OCI-M1 (cell line): Measurements from ENCODE around the gene ASB3.
"Not testable (repeated sequence)": the region's sequence is repeated elsewhere in the genome, so short reads cannot be mapped to it uniquely, and the experiment has no call there.

Experiments
- DNase-seq: peaks from one replicate; lab custom pipeline; 2025; lab: John Stamatoyannopoulos, UW

Gene ASB3

DNA sequence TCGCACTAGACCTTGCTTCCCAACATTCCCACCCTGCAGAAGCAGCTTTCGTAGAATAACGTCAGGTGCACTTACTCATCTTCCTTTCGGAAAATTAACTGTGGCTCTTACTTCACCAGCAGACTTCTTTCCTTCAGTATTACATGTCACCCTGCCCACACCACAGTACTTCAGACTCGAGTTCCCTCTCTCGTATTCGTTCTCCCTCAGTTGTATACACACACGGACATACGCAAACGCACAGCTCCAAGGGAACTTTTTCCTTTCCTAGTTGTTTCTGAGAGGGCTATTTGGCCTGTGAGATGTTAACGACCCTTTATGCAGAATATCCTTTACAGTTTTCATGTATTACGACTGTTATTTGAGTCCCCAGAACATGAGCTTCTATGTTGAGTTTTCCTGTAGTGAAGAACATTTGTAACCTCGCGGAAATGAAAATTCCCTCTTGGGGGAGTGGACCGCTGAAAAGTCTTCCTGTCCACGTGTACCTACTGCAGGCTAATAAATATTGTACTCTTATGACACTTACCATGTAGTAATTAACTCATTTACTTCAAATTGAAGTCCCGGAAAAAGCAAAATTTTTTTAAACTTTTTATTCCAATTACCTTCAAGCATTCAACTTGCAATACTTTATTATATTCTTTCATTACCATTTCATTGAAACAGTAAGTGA is 999 bp upstream of the ASB3 start:
- DNase-seq = peak; percentile 42

DNA sequence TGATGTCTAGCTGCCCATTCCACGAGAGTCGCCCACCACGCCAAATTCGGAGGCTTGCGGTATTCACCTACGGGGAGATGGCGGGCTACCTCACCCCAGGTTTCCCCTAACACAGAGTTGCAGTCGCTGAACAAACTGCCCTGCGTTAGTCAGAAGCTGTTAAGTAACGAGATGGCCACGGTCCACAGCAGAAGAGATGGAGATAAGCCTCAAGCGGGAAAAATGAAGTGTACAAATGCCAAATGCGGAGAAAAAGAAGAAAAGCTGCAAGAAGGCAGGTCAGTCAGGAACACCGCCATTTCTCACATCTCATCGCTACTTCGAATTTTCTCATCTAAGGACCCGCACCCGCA is 425 bp downstream of the ASB3 start:
- no peak for DNase-seq

DNA sequence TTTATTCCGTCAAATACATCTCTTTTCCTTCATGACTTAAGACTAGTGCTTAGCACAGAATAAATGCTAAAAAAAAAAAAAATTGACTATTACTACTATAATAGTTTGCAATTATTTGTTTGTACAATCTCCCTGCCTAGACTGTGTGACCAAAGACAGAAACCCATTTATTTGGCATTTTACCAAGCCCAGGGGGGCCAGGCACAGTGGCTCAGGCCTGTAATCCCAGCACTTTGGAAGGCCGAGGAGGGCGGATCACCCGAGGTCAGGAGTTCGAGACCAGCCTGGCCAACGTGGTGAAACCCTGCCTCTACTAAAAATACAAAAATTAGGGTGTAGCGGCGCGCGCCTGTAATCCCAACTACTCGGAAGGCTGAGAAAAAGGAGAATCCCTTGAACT is 1.4 kb downstream of the ASB3 start:
- DNase-seq = no peak

DNA sequence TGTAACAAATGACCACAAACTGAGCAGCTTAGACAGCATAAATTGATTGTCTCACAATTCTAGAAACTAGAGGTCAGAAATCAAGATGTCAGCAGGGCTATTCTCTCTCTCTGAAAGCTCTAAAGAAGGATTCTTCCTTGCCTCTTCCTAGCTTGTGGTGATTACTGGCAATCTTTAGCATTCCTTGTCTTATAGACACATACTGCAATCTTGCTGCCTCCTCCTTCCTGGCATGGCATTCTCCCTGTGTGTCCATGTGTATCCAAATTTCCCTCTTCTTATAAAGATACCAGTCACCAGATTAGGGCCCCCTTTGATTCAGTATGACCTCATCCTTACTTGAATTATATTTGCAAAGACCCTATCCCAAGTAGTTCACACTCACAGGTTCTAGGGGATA is 2.3 kb downstream of the ASB3 start:
- DNase-seq = no peak

DNA sequence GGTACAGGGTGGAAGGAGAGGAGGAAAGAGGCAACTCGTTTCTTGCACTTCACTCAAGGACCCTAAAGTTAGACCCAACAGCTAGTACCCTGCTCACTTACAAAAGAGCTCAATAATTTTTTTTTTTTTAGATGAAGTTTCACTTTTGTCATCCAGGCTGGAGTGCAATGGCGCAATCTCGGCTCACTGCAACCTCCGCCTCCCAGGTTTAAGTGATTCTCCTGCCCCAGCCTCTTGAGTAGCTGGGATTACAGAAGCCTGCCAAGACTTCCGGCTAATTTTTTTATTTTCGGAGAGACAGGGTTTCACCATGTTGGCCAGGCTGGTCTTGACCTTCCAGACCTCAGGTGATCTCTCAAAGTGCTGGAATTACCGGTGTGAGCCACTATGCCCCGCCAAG is 4.1 kb downstream of the ASB3 start:
- DNase-seq = no peak

DNA sequence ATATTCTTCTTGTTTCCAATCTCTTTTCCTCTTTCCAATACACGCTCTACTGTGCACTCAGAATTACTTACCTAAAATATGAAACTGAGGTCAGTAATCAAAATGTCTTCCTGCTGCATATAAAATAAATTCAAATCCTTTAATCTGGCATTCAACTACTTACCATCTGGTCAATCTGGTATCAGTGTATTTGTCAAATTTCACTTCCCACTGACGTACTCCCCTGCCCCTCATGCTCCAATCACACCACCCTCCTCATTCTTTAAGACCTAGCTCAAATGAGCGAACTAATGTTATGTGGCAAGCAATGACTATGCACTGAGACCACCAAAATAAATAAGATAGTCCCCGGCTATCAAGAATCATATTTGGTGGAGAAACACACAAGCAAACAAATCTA is 6.7 kb downstream of the ASB3 start:
- DNase-seq = no peak

DNA sequence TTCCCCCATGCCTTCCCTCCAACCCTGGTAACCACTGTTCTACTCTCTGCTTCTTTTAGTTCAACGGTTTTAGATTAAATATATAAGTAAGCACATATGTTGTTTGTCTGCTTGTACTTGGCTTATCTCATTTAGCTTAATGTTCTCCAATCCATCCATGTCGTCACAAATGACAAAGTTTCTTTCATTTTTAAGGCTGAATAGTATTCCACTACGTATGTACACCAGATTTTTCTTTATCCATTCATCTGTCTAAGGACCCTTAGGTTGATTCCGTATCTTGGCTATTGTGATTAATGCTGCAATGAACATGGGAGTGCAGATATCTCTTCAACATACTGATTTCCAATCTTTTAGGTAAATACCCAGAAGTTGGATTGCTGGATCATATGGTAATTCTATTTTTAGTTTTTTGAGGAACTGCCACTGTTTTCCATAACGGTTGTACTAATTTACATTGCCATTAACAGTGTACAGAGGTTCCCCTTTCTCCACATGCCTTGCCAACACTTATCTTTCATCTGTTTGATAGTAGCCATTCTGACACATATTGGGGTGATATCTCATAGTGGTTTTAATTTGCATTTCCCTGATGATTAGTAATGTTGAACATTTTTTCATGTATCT is 8.1 kb downstream of the ASB3 start:
- DNase-seq = peak; percentile 59

DNA sequence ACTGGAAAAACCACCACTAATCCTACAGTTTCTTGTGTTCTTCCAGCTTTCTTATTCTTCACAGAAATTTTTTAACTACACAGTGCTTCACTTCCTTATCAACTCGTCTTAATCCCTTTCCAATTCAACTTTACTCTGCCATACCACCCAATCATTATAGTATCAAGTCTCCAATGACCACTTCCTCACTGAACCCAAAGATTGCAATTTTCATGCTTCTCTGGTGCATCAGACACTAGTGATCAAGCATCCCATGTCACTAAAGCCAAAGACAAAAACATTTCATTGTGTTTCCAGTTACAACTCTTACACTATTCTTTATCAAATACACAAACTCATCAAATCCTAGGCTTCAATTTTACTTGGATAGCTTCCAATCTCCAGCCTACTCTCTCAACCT is 9.6 kb downstream of the ASB3 start:
- peak; percentile 66 for DNase-seq

DNA sequence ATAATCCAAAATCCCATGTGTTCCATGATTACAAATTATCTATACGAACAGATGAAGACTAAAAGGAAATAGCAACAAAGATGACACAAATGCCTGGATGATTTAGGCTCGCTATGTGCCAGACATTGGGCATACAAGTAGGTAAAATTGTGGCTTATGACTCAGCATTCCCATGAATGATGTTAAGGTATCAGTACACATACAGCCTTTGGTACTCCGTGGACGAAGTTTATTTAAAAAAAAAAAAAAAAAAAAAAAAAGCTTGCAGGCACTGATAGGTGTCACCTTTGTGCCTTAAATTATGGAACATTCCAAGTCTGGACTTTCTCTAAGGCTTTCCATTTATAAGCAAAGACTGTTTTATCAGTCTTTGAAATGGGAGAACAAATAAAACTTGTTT is 16.5 kb downstream of the ASB3 start:
- peak; percentile 45 for DNase-seq

DNA sequence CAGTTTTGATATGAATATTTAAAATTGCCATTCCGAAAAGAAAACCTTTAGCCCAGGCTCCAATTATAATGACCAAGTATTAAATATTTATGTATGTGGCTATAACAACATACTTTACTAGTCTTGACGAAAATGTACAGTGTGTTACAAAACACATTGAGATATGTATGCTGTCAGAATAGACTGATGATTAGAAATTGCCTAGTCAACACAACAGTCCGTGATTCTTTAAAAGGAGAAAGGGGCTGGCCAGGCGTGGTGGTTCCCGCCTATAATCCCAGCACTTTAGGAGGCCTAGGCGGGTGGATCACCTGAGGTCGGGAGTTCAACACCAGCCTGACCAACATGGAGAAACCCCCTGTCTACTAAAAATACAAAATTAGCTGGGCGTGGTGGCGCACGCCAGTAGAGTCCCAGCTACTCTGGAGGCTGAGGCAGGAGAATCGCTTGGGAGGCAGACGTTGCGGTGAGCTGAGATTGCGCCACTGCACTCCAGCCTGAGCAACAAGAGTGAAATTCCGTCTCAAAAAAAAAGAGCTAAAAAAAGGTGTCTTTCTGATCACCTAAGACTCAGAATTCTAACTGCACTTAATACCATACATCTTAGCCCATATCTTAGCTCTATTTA is 17.3 kb downstream of the ASB3 start:
- no peak for DNase-seq

DNA sequence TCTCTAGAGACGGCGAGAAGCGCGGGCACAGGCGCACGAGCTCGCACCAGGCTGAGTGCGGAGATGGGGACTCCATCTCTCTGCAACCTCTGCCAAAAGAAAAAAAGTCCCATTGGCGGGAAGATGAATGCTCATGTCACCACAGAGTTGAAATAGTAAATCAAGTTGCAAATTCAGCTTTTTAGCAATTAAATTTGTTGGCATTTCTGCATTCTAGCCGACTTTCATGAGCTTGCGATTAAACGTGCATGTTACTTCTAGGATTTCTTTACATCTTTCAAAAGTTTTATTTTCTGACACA is 18.6 kb downstream of the ASB3 start:
- peak; percentile 57 for DNase-seq

DNA sequence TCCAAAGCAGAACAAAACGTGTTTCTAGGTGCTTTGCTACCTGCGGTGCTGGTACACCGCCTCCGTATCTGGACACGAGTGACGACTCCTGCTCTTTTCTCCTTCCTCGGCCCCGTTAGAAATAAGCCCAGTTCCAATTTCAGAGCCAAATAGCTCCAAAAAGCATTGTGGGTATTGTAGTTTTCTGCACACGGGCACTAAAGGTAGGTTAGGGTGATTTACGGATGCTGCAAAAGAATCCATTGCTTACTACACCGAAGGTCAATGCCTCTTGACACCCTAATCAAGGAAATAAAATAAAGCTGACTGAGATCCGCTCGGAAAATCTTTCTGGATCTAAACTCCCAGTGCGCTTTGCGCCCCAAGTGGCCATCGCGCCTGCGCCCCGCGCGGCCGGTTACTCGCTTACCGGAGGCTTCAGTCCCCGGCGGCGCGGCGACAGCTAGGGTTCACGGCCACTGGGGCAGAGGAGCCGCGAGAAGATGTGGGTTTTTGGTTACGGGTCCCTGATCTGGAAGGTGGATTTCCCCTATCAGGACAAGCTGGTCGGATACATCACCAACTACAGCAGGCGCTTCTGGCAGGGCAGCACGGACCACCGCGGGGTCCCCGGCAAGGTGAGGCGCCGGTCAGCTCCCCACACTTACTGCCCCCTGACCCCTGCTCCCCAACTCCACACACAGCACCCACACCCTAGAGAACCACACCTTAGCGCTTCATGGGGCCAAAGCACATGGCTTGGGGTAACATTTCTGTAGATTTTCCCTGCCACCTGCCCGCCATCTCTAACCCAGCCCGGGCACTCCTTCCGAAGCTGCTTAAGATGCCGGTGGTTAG is 19.1 kb downstream of the ASB3 start, which contains the start of gene CHAC2:
CHAC2 (plus strand) TSS at position 400 of the 837 bp plus-strand sequence; CDS start at position 483, 83 bp downstream.
- peak; percentile 91 for DNase-seq

DNA sequence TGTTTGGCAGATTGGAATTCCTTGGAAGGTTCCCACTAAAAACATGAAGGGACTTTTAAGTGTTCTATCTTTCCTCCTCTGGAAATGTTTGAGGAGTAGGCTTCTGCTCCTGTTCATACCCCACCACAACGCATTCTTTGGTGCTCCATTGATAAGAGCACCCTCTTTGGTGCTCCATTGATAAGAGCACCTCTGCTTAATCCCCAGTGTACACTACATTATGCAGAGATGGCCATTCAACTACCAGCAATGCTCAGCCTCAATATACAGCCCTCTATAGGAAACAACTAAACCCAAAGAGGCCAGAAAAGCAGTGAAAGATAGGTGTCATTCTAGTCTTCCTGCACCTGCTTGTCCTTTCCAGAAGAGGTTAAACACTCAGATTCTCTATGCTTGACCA is 21.0 kb downstream of the ASB3 start:
- no peak for DNase-seq

DNA sequence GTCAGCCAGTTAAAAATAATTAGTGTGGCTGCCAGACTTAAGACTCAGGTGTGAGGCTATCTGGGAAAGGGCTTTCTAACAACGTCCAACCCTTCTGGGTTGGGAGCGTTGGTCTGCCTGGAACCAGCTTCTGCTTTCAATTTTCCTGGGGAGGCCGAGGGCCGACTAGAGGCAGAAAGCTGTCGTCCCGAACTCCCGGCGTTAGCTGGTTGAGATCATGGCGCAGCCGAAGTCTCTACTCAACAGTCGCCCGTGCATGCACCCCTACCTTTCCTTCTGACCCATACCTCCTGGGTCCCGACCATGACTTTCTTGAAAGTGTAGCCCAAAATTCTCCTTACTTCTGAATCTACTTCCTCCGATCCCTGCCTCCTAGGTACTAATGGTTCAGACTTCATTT is 29.5 kb downstream of the ASB3 start:
- not testable (repeated sequence) for DNase-seq

DNA sequence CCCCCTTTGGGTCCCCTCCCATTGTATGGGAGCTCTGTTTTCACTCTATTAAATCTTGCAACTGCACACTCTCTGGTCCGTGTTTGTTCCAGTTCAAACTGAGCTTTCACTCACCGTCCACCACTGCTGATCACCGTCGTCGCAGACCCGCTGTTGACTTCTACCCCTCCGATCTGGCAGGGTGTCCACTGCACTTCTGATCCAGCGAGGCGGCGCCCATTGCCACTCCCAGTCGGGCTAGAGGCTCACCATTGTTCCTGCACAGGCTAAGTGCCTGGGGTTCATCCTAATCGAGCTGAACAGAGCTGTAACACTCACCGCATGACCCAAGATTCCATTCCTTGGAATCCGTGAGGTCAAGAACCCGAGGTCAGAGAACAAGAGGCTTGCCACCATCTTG is 30.1 kb downstream of the ASB3 start:
- no peak for DNase-seq

DNA sequence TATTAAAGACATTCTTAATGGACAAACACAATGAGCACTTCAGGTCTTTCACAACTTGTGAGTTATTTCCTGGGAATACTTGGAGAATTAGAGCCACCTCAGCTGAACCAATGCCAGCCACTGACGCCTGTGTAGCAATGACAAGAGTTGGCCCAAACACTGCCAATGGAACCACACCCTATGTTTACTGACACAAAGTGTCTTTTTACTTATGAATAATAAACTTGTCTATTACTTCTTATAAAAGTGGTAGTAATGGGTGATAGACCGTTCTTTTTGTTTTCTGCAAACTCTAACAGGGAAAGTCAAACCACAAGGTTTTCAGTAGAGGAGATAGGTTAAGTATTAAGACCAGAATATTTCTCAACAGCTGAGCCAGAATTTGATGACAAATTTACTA is 31.6 kb downstream of the ASB3 start:
- DNase-seq = no peak

DNA sequence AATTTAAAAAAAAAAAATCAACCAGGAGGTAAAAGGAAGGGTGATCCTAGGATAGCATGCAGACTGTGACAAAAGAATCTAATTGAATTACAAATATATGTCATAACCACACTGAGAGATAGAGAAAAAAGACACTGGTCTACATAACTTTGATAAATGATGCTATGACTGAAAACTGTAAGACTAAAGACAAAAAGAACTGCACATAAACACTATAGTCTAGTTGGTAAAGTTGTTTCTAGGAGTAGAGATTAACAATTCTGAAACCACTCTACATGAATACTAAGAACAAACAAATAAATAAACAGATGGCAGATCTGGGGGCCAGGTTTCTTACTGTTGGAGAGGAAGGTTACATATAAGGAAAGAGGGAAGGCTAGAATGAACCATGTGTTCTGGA is 33.7 kb downstream of the ASB3 start:
- no peak for DNase-seq

DNA sequence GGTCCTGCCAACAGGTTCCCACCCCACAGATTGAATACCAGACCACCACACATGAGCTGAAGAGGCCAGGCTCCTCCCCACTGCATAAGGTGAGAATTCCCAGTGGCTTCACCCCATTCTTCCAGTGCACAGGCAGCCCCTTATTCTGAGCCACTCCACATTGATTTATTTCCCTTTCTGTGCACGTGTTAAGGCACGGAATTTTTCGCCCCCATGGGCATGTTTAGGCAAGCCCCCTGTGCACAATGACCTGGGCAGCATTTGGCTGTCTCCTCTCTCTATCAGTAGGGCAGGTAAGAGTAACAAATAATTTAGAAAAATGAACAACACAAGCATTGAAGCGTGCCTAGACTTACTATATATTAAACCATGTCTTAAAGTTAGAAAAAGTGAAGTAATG is 34.4 kb downstream of the ASB3 start:
- DNase-seq = no peak

DNA sequence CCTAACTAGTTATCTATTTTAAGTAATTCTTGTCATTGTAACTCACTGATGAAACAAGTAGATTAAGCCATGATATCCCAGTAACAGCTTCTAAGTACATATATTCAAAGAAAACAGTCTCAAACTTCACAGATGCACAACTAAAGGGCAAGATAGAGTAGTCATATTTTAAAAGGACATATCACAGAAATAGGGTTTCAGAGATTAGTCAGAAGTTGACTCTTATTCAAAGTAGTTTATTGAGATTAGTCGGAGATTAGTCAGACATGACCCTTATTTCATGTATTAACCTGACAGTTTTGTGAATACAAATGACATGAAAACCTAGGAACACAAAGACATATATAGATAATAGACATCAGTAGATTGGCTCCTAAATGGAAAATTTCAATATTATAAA is 35.0 kb downstream of the ASB3 start:
- no peak for DNase-seq

DNA sequence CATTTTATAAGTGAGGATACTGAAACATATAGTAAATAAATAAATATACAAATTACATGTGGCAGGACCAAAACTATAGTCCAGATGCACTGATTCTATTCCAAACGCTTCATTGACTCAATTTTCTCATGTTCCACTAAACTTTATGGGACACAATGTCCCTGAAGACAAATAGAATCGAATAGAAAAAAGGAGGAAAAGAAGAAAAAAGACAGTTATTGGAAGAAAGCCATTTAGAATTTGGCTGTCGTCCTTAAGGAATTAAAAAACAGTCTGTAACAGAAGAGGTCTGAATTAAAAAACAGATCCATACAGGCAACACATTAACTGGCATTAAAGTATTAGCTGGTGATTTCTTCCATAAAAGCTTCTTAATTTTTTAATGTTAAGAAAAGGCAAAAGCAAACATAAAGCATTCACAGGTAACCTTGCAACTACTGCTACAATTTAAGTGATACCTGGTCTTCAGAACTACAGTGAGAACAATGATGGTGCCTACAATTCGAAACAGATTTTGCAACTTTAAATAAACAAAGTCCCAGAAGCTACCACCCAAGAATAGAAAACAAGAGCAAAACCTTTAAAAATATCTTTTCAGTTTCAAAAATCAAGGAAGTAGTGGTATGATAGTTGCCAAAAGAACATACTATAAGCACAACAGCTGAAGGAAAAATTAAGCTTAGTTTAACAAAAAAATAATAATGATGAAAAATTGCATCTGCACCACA is 36.5 kb downstream of the ASB3 start:
- no peak for DNase-seq

DNA sequence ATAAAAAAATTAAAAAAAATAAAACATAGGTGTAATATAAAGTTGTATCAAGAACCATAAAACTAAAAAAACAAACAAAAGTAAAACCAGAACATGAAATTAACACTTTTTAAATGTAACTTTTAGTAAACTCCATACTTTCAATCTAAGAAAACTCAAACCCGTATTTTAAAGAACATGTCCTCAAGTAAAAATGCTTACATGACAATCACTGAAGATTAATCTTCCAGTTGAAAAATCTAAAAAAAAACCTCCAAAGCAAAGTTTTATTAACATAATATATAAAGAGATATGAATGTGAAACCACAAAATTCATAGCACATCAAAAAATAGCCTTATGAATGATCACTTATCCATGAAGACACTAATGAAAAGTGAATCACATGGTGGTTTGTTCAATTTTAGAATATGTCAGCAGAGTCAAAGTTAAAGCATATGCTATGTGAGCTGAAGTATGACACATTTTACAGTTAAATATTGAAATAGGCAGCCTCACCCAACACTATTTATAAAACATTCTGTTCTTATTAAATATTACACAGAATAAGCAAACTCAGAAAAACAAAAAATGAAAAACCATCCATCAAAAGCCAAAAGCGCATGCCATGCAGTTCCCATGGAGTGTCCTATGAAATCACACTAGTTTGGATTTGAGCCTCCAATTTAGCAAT is 42.2 kb downstream of the ASB3 start:
- no peak for DNase-seq

DNA sequence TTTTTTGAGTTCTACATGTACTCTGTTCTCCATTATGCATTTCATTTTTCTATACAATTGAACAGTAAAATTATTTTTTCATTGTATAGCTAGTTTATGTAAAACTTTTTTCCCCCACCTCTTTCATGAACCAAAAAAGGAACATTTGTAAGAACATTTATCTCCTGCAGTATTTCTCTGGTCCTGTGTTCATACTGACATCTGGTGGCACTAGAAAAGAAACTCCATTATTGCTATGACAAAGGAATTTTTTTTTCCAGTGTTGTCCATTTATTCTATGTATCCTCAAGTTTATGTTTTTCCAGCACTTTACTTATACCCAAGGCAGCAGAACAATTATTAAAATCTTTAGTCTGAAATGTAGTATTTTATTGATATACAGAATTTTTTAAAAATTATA is 46.6 kb downstream of the ASB3 start:
- DNase-seq = peak; percentile 56
